ENCODE data around the gene SLC2A13. TPM values are rescaled to one million over a fixed set of nuclear protein-coding genes. Genes with fewer than 3 reads are reported as not detected.

The SLC2A13 gene
- total RNA-seq, 1 experiment from 2014 or later, result 1.6 TPM

- H3K9me2 ChIP-seq (ENCODE audit: insufficient read depth), result no peaks in the 10 kb centered on the region
- ChIA-PET CTCF (no interaction called here), POLR2A (ENCODE audit: unreplicated experiment) (interaction anchor here (0.7 kb wide), 1 partner anchor 23 kb away, joined by 7 read pairs; no protein-coding TSS in a partner anchor)
- no peaks in the 10 kb centered on the region for H3K36me3 ChIP-seq (ENCODE audit: low read depth)
- DNase-seq, result no peak
- H3K79me2 ChIP-seq (ENCODE audit: low read depth), result no peaks in the 10 kb centered on the region
- H3F3A ChIP-seq (ENCODE audit: insufficient read depth, low read depth), result no peaks in the 10 kb centered on the region
- intact Hi-C loops (cut with micrococcal nuclease; ENCODE audit: unreplicated experiment), result no loop called here
- H3K9me3 ChIP-seq (ENCODE audit: insufficient read depth, low read depth), result no peaks in the 10 kb centered on the region
- no peak overlapping the region for H3K27ac ChIP-seq
- no peak overlapping the region for H3K4me3 ChIP-seq
- H3K4me1 ChIP-seq (replicated peaks; ENCODE audit: insufficient read depth), result no peaks in the 10 kb centered on the region
- no TSS peak for BruUV-seq (replicated peaks)
- no peak for TF ChIP-seq EZH2 (IDR thresholded peaks at IDR 0.05; ENCODE audit: low read depth)
- no peak for TF ChIP-seq CTCF (conservative IDR thresholded peaks at IDR 0.05)
- no peaks in the 10 kb centered on the region for H4K20me1 ChIP-seq (ENCODE audit: insufficient read depth)
- H2AFZ ChIP-seq, result no peak overlapping the region
- H3K4me2 ChIP-seq, result no peak overlapping the region
- H3K27me3 ChIP-seq (ENCODE audit: insufficient read depth, low read depth), result no peaks in the 10 kb centered on the region
Observed at GRCh38 chr12:39872425-39872824, 233.5 kb downstream of the SLC2A13 start.

DNA sequence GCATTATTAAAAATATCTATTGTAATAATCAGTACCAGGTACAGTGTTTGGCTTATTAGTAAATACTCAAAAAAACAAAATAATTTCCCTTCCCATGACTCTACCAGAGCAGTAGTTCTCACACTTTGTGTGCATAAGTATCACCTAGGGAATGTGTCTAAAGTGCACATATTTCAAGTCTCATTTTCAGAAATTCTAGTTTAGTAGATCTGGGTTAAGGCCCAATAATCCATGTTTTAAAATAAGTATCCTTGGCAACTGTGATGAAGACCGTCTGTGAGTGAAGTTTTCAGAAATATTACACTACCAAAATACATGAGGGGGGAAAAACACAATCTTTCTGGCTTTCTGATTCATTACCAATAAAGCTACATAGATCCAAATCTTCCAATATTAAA lies 237.6 kb downstream of the SLC2A13 start:
- POLR2A ChIA-PET (ENCODE audit: unreplicated experiment), result no interaction called here
- Histone ChIP-seq H3K4me1 (replicated peaks; ENCODE audit: insufficient read depth) (no peaks in the 10 kb centered on the region), H3K4me3 (no peak overlapping the region), H3K36me3 (ENCODE audit: low read depth) (no peaks in the 10 kb centered on the region), H3K79me2 (ENCODE audit: low read depth) (no peaks in the 10 kb centered on the region), H3K4me2 (no peak overlapping the region), H2AFZ (no peak overlapping the region), H3K27ac (no peak overlapping the region), H4K20me1 (ENCODE audit: insufficient read depth) (no peaks in the 10 kb centered on the region), H3K27me3 (ENCODE audit: insufficient read depth, low read depth) (no peaks in the 10 kb centered on the region), H3K9me2 (ENCODE audit: insufficient read depth) (no peaks in the 10 kb centered on the region), H3K9me3 (ENCODE audit: insufficient read depth, low read depth) (no peaks in the 10 kb centered on the region), H3F3A (ENCODE audit: insufficient read depth, low read depth) (no peaks in the 10 kb centered on the region)
- DNase-seq, result no peak
- CTCF ChIA-PET, result no interaction called here
- no peak for TF ChIP-seq EZH2 (IDR thresholded peaks at IDR 0.05; ENCODE audit: low read depth)
- no peak for TF ChIP-seq CTCF (conservative IDR thresholded peaks at IDR 0.05)
- no TSS peak for BruUV-seq (replicated peaks)
- intact Hi-C loops (cut with micrococcal nuclease; ENCODE audit: unreplicated experiment), result no loop called here

DNA sequence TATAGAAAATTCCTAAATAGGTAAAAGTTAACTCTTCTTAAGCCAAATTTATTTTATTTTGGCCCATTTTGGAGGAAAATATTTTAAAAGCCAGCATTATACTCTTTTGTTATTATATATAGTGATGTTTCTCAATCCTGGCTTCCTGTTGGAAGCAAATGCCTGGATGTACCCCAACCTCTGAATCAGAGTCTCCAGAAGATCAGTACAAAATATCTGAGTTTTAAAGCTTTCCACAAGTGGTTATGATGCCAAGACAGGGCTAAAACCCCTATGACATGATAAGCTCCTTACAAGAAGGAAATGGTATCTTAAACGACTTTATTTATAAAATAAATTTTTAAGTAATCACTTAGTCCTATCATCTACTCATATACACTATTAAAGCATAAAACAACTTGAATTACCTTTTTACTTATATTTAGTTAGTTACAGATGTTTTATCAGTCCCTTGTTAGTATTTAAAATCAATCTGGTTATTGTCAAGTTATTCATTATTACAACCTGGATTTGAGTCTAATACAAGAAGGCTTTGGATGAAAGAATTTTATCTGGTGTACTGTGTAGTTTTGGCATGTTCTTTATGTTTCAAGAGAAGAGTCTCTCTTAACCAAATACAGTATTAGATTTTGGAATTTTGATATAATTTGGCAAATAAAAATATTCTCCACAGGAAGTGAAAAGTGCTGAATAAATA lies 238.1 kb downstream of the SLC2A13 start:
- DNase-seq, result no peak
- Histone ChIP-seq H3K4me3 (no peak overlapping the region), H3K27me3 (ENCODE audit: insufficient read depth, low read depth) (no peaks in the 10 kb centered on the region), H2AFZ (no peak overlapping the region), H3K36me3 (ENCODE audit: low read depth) (no peaks in the 10 kb centered on the region), H3K4me2 (no peak overlapping the region), H4K20me1 (ENCODE audit: insufficient read depth) (no peaks in the 10 kb centered on the region), H3K79me2 (ENCODE audit: low read depth) (no peaks in the 10 kb centered on the region), H3K9me2 (ENCODE audit: insufficient read depth) (no peaks in the 10 kb centered on the region), H3F3A (ENCODE audit: insufficient read depth, low read depth) (no peaks in the 10 kb centered on the region), H3K9me3 (ENCODE audit: insufficient read depth, low read depth) (no peaks in the 10 kb centered on the region), H3K27ac (no peak overlapping the region), H3K4me1 (replicated peaks; ENCODE audit: insufficient read depth) (no peaks in the 10 kb centered on the region)
- ChIA-PET POLR2A (ENCODE audit: unreplicated experiment) (no interaction called here), CTCF (interaction anchor here (0.6 kb wide), 1 partner anchor 291 kb away, joined by 7 read pairs; no protein-coding TSS in a partner anchor)
- no peak for TF ChIP-seq EZH2 (IDR thresholded peaks at IDR 0.05; ENCODE audit: low read depth)
- TF ChIP-seq CTCF (conservative IDR thresholded peaks at IDR 0.05), result no peak
- intact Hi-C loops (cut with micrococcal nuclease; ENCODE audit: unreplicated experiment), result no loop called here
- BruUV-seq (replicated peaks), result no TSS peak
